ENCODE data around the gene ADAM22. TPM values are rescaled to one million over a fixed set of nuclear protein-coding genes. Genes with fewer than 3 reads are reported as not detected.

Gene ADAM22
- polyA plus RNA-seq, 1 of the 3 experiments (the other 2 are of a cell fraction), result 3.0 TPM

- Histone ChIP-seq H3K27ac (ENCODE audit: low read depth in 2 of 2, low read length in 1 of 2) (no peak overlapping the region; a peak in 1 of 4 replicates), H3K27me3 (ENCODE audit: insufficient read depth) (no peaks in the 10 kb centered on the region), H3K79me2 (ENCODE audit: insufficient read depth) (no peaks in the 10 kb centered on the region), H3K36me3 (replicated peaks in 1 of 2; ENCODE audit: control insufficient read depth in 1 of 2, insufficient read depth in 2 of 2, low read length in 1 of 2) (peaks cover 0 to 3% of the 10 kb centered on the region in 2 experiments), H4K20me1 (ENCODE audit: insufficient read depth) (no peaks in the 10 kb centered on the region), H3K9me2 (no peaks in the 10 kb centered on the region), H3K4me3 (ENCODE audit: low read depth in 2 of 2, low read length in 1 of 2) (no peak overlapping the region), H2AFZ (ENCODE audit: low read depth) (no peak overlapping the region), H3K9ac (no peak overlapping the region), H3K4me1 (ENCODE audit: control insufficient read depth in 1 of 2, insufficient read depth in 2 of 2, low read depth in 1 of 2, low read length in 1 of 2) (peaks cover 0 to 7% of the 10 kb centered on the region in 2 experiments; a peak in 2 of 4 replicates), H3F3A (replicated peaks; ENCODE audit: insufficient read depth) (no peaks in the 10 kb centered on the region), H3K4me2 (no peak overlapping the region), H3K9me3 (no peaks in the 10 kb centered on the region)
- TF ChIP-seq GABPA (IDR thresholded peaks at IDR 0.05; ENCODE audit: low read depth) (no peak), RFX5 (IDR thresholded peaks at IDR 0.05; ENCODE audit: low read length) (no peak), FOXJ3 (CRISPR knock-in tag; IDR thresholded peaks at IDR 0.05) (no peak), TCF12 (IDR thresholded peaks at IDR 0.05) (no peak), MEF2A (IDR thresholded peaks at IDR 0.05; ENCODE audit: borderline replicate concordance, low read depth) (no peak), USF2 (IDR thresholded peaks at IDR 0.05; ENCODE audit: borderline replicate concordance, low read depth, low read length) (no peak), POLR2AphosphoS5 (IDR thresholded peaks at IDR 0.05; ENCODE audit: low read depth, low read length) (no peak), FOSL2 (IDR thresholded peaks at IDR 0.05; ENCODE audit: borderline replicate concordance, low read depth) (no peak), TAF1 (IDR thresholded peaks at IDR 0.05; ENCODE audit: borderline replicate concordance, low read depth, low read length) (no peak), ELF1 (IDR thresholded peaks at IDR 0.05) (no peak), IRF3 (IDR thresholded peaks at IDR 0.05; ENCODE audit: low read depth, low read length) (no peak)
- TF ChIP-seq, protein P1, sequence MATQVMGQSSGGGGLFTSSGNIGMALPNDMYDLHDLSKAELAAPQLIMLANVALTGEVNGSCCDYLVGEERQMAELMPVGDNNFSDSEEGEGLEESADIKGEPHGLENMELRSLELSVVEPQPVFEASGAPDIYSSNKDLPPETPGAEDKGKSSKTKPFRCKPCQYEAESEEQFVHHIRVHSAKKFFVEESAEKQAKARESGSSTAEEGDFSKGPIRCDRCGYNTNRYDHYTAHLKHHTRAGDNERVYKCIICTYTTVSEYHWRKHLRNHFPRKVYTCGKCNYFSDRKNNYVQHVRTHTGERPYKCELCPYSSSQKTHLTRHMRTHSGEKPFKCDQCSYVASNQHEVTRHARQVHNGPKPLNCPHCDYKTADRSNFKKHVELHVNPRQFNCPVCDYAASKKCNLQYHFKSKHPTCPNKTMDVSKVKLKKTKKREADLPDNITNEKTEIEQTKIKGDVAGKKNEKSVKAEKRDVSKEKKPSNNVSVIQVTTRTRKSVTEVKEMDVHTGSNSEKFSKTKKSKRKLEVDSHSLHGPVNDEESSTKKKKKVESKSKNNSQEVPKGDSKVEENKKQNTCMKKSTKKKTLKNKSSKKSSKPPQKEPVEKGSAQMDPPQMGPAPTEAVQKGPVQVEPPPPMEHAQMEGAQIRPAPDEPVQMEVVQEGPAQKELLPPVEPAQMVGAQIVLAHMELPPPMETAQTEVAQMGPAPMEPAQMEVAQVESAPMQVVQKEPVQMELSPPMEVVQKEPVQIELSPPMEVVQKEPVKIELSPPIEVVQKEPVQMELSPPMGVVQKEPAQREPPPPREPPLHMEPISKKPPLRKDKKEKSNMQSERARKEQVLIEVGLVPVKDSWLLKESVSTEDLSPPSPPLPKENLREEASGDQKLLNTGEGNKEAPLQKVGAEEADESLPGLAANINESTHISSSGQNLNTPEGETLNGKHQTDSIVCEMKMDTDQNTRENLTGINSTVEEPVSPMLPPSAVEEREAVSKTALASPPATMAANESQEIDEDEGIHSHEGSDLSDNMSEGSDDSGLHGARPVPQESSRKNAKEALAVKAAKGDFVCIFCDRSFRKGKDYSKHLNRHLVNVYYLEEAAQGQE (IDR thresholded peaks at IDR 0.05; ENCODE audit: low read depth, low read length), result no peak
- no peak for DNase-seq
- 100% methylated on average over 2 of the region's 2 CpGs for WGBS (ENCODE audit: low lambda C conversion rate)
- ChIA-PET POLR2A (no interaction called here), CTCF (interaction anchor here (0.9 to 1.6 kb wide), 4 partner anchors 10 to 324 kb away, joined by 4 to 9 read pairs (median 6); no protein-coding TSS in a partner anchor)
These were observed 187.3 kb downstream of the ADAM22 start for GRCh38 chr7:88121335-88121734.

All from SK-N-SH (cell line).